Measurements from ENCODE around the gene KCTD17.
A peak's percentile ranks its signal among the peaks of the same experiment; 100 is the strongest.

The KCTD17 gene

GRCh38 chr22:37020192-37020479 lies 31.4 kb upstream of the KCTD17 start:
- DNase-seq (ENCODE audit: low spot score): peak; percentile 54

GRCh38 chr22:37021041-37021440 lies 30.5 kb upstream of the KCTD17 start:
- no peak for DNase-seq (ENCODE audit: low spot score)

- DNase-seq (ENCODE audit: low spot score): peak; percentile 39
Observed at GRCh38 chr22:37021710-37022482, 29.6 kb upstream of the KCTD17 start.

GRCh38 chr22:37022483-37023337 lies 28.8 kb upstream of the KCTD17 start:
- no peak for DNase-seq (ENCODE audit: low spot score)

- no peak for DNase-seq (ENCODE audit: low spot score)
Observed at GRCh38 chr22:37023743-37024338, 27.7 kb upstream of the KCTD17 start.

- DNase-seq (ENCODE audit: low spot score): no peak
Observed at GRCh38 chr22:37024339-37025157, 27.0 kb upstream of the KCTD17 start.

GRCh38 chr22:37025500-37026070 lies 26.0 kb upstream of the KCTD17 start:
- no peak for DNase-seq (ENCODE audit: low spot score)

GRCh38 chr22:37026325-37026724 lies 25.2 kb upstream of the KCTD17 start:
- no peak for DNase-seq (ENCODE audit: low spot score)

- no peak for DNase-seq (ENCODE audit: low spot score)
Observed at GRCh38 chr22:37027556-37027955, 24.0 kb upstream of the KCTD17 start.

GRCh38 chr22:37028692-37029674 lies 22.6 kb upstream of the KCTD17 start:
- no peak for DNase-seq (ENCODE audit: low spot score)

- DNase-seq (ENCODE audit: low spot score): no peak
Observed at GRCh38 chr22:37030560-37031281, 20.8 kb upstream of the KCTD17 start.

- DNase-seq (ENCODE audit: low spot score): peak; percentile 30
Observed at GRCh38 chr22:37032134-37032534, 19.4 kb upstream of the KCTD17 start.

- DNase-seq (ENCODE audit: low spot score): peak; percentile 92
Observed at GRCh38 chr22:37032535-37033460, 18.7 kb upstream of the KCTD17 start.

- no peak for DNase-seq (ENCODE audit: low spot score)
Observed at GRCh38 chr22:37033605-37034430, 17.7 kb upstream of the KCTD17 start.

GRCh38 chr22:37036655-37037377 lies 14.7 kb upstream of the KCTD17 start:
- no peak for DNase-seq (ENCODE audit: low spot score)

GRCh38 chr22:37037669-37038068 lies 13.9 kb upstream of the KCTD17 start:
- DNase-seq (ENCODE audit: low spot score): no peak

GRCh38 chr22:37039466-37039865 lies 12.1 kb upstream of the KCTD17 start:
- DNase-seq (ENCODE audit: low spot score): no peak
